ENCODE measurements around the gene FAM107B.

- TF ChIP-seq CTCF (conservative IDR thresholded peaks at IDR 0.05; ENCODE audit: low read depth, low read length) (no peak), EZH2 (IDR thresholded peaks at IDR 0.05; ENCODE audit: borderline replicate concordance, low read depth, low read length, poor library complexity, severe bottlenecking) (no peak)
Observed at GRCh38 chr10:14667781-14668180, 106.9 kb downstream of the FAM107B start.
